H7 (cell line): ENCODE results near the gene ANKRD44. TPM values are rescaled to one million over a fixed set of nuclear protein-coding genes. Genes with fewer than 3 reads are reported as not detected.

Experiments
- DNase-seq: peaks from one replicate; pipeline ENCODE4 v3.0.0; 2012
- H3K27me3 ChIP-seq: 2 replicates; pipeline ENCODE4 v1.6.0; 2011; ENCODE audit warnings: mild to moderate bottlenecking, low read length; ENCODE audit not compliant: control insufficient read depth, insufficient read depth
- H3K36me3 ChIP-seq: replicated peaks from 2 replicates; pipeline ENCODE4 v1.5.1; 2011; ENCODE audit warnings: low read length; ENCODE audit not compliant: control insufficient read depth, insufficient read depth
- H3K4me3 ChIP-seq: 2 replicates; pipeline ENCODE4 v1.5.1; 2011; ENCODE audit warnings: low read depth, mild to moderate bottlenecking, control low read depth, low read length, moderate library complexity; ENCODE audit not compliant: insufficient read depth
- total RNA-seq: library from RNA; depleted of rRNA; stranded (reverse); fragments of >200 nt; shearing (Covaris generic); gene quantifications from 2 replicates; pipeline ENCODE4 v1.2.3, GENCODE V29; 2014

Gene ANKRD44
- total RNA-seq, 1 experiment from 2014 or later, result 0.76 TPM

GRCh38 chr2:197171582-197171981 is 139.0 kb downstream of the ANKRD44 start:
- no peak overlapping the region for H3K4me3 ChIP-seq
- DNase-seq, result no peak
- no peaks in the 10 kb centered on the region for H3K27me3 ChIP-seq
- no peaks in the 10 kb centered on the region for H3K36me3 ChIP-seq

- Histone ChIP-seq H3K27me3 (no peaks in the 10 kb centered on the region; the same call in 1 of the 2 replicates), H3K36me3 (no peaks in the 10 kb centered on the region), H3K4me3 (no peak overlapping the region)
- DNase-seq, result no peak
Measured at GRCh38 chr2:197170208-197170607, 140.4 kb downstream of the ANKRD44 start.

- peak; percentile 75 for DNase-seq
- H3K36me3 ChIP-seq, result no peaks in the 10 kb centered on the region
- no peak overlapping the region for H3K4me3 ChIP-seq
- H3K27me3 ChIP-seq, result no peaks in the 10 kb centered on the region; the same call in 1 of the 2 replicates
Measured at GRCh38 chr2:197168705-197169104, 141.9 kb downstream of the ANKRD44 start.

DNA sequence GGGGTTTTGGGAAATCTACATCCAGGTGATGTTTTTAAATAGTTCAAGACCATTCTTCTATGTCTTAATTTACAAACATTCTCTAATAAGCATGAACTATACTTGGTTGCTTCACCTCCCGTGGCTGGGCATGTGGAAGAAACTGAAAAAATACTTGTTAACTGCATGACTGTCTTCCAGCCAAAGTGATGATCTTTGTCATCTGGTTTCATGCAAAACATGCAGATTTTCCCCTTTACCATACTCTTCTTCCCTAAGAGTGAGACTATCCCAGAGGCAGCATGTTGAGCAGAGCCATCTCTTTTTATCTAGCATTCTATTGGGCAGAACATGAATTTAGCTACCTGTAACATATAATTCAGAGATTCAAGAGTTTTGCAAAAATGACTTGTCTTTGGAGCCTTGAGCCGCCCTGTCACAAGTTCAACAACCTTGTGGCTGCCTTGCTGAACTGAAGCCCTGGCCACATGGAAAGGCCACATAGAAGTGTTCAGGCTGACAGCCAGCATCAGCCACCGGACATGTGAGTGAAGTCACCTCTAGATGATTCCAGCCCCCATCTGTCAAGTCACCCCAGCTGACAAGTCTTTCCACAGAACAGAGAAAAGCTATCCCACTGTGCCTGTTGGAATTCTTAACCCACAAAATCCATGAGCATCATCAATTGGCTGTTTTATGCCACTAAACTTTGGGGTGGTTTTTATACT is 142.8 kb downstream of the ANKRD44 start:
- Histone ChIP-seq H3K36me3 (no peaks in the 10 kb centered on the region), H3K4me3 (no peak overlapping the region), H3K27me3 (no peaks in the 10 kb centered on the region; the same call in 1 of the 2 replicates)
- DNase-seq, result no peak

- DNase-seq, result no peak
- H3K36me3 ChIP-seq, result no peaks in the 10 kb centered on the region
- no peaks in the 10 kb centered on the region; the same call in 1 of the 2 replicates for H3K27me3 ChIP-seq
- no peak overlapping the region for H3K4me3 ChIP-seq
Measured at GRCh38 chr2:197165020-197165419, 145.6 kb downstream of the ANKRD44 start.

GRCh38 chr2:197164141-197164754 is 146.3 kb downstream of the ANKRD44 start:
- H3K4me3 ChIP-seq, result peak overlapping the region; percentile 20
- peak; percentile 93 for DNase-seq
- no peaks in the 10 kb centered on the region; the same call in 1 of the 2 replicates for H3K27me3 ChIP-seq
- no peaks in the 10 kb centered on the region for H3K36me3 ChIP-seq

DNA sequence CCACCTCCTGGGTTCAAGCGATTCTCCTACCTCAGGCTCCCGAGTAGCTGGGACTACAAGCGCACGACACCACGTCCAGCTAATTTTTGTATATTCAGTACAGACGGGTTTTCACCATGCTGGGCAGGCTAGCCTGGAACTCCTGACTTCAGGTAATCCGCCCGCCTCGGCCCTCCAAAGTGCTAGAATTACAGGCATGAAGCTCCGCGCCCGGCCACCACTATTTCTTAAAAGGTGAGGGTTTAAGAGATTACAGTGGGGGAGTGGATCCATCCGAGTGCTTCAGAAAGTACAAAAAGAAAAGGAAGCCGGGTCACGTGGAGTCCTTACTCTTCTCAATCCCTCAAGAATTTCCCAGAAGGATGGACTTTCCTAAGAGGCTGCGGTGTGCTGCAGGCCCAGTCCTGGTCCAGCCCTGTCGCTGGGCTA is 146.9 kb downstream of the ANKRD44 start:
- DNase-seq, result no peak
- H3K36me3 ChIP-seq, result no peaks in the 10 kb centered on the region
- H3K4me3 ChIP-seq, result no peak overlapping the region
- no peaks in the 10 kb centered on the region; the same call in 1 of the 2 replicates for H3K27me3 ChIP-seq

- no peaks in the 10 kb centered on the region; the same call in 1 of the 2 replicates for H3K27me3 ChIP-seq
- no peak overlapping the region for H3K4me3 ChIP-seq
- no peak for DNase-seq
- H3K36me3 ChIP-seq, result no peaks in the 10 kb centered on the region
Measured at GRCh38 chr2:197161774-197162173, 148.8 kb downstream of the ANKRD44 start.

DNA sequence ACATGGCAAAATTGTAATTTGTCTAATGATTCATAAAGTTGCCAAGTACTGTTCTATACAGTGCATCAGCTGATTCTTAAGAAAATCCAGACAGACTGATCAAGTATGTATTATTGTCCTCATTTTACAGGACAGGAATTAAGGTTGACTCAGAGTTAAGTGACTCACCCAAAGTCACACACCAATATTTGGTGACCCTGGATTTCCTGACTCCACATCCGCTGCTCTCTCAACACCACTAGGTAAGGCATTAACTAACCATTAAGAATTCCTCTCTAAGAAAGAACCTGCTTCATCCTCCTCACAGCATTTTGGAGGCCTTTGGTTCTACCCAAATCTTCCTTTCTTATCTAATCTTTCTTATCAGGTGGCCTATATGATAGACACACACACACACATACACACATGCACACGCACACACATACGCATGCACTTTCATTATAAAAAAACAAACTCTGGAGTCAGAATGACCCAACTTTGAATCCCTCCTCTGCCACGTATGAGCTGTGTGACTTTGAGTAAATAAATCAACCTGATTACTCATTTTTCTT is 150.8 kb downstream of the ANKRD44 start:
- no peak for DNase-seq
- Histone ChIP-seq H3K27me3 (no peaks in the 10 kb centered on the region), H3K36me3 (no peaks in the 10 kb centered on the region), H3K4me3 (no peak overlapping the region)

DNA sequence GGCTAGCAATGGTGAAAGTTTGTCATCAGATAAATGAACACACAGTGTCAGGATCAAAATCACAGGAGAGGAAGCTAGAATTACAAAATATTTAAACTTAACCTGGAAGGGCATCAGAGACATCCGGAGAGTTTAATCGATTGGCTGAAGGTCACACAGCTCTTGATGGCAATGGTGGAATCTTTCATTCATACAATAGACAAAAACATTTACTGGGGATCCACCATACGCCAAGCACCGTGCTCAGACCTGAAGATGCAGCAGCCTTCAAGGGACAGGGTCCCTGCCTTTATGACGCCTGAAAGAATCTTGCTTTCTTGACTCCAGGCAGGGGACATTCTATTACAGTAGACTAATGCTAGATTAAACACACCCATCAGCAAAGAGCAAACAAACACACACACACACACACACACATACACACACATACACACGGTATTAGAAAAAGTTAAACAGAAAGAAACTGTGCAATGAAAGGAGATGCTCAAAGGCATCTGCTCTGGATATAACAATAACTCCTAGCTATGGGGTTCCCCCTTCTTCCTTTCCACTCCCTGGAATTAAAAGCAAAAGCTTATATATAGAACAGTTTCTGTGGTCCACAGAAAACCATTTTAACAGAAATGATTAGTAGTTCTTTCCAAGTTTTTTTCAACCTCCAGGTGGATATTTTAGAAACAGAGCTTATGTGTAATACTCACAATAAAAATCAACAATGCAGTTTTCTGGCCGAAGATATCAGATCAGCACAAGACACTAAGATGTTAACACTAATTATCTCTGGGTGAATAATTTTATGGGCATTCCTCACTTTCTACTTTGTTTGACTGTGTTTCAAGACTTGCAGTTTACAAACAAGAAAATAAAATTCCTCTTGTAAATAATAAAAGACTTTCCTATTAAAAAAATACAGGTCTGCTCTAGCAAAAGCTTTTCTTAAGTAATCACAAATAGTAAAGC is 151.7 kb downstream of the ANKRD44 start:
- H3K27me3 ChIP-seq, result no peaks in the 10 kb centered on the region
- no peak overlapping the region for H3K4me3 ChIP-seq
- H3K36me3 ChIP-seq, result no peaks in the 10 kb centered on the region
- no peak for DNase-seq

DNA sequence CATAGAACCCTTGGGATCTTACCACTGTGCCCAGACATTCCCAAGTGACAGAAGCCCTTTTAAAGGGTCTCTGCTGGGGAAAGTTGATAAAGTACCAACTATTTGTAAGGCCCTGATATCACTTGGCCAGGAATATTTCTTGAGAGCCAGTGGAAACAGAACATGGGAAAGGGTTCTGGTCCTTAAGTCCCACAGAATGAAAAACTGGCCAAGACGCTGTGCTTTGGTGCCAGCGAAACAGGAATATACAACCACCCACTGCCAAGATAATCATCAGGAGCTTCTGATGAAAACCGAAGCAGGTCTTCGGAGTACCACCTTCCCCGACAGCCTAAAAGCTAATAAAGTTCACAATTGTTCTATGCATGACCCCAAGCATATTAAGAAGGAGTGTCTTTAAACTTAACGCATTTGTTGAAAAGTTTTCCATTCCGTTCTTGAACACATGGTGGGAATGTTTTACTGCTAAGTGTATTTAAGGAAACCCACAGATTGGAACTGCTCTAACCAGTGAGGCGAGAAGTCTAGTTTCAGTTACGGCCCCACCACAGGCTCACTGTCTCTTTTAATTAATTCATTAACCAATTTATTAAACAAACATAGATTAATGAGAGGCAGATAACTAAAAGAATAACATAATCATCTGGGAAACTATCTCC is 152.6 kb downstream of the ANKRD44 start:
- Histone ChIP-seq H3K36me3 (no peaks in the 10 kb centered on the region), H3K4me3 (no peak overlapping the region), H3K27me3 (no peaks in the 10 kb centered on the region)
- DNase-seq, result no peak

GRCh38 chr2:197156771-197157170 is 153.8 kb downstream of the ANKRD44 start:
- DNase-seq, result no peak
- no peaks in the 10 kb centered on the region for H3K36me3 ChIP-seq
- no peaks in the 10 kb centered on the region for H3K27me3 ChIP-seq
- no peak overlapping the region for H3K4me3 ChIP-seq

DNA sequence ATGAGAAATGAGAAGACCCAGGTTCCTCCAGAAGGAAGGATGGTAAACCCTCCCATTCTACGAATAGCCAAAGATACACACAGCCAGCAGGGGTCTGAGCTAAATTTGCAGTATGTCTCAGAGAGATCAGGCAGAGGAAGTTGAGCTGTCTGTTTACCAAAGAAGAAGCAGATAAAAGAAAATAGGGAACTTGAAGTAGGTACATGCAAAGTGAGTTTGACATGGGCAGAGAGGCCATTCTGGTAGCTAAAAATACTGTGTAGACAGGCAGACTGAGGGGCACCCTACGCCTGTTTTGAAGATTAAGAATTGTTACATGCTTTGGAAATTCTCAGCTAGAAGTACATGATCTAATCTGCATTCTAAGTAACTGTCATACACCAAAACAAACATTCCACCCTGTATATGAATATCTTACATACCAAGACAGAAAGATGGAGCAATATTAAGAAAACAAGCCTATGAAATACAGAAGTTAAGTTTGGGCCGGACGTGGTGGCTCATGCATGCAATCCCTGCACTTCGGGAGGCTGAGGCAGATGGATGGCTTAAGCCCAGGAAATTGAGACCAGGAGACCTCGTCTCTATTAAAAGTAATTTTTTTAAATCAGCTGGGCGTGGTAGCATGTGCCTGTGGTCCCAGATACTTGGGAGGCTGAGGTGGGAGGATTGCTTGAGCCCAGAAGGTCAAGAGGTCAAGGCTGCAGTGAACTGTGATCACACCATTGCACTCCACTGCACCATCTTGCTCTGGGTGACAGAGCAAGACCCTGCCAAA is 157.9 kb downstream of the ANKRD44 start:
- DNase-seq, result no peak
- no peak overlapping the region for H3K4me3 ChIP-seq
- no peaks in the 10 kb centered on the region for H3K36me3 ChIP-seq
- H3K27me3 ChIP-seq, result no peaks in the 10 kb centered on the region
